ENCODE results near the gene VAT1L. TPM values are rescaled to one million over a fixed set of nuclear protein-coding genes. Genes with fewer than 3 reads are reported as not detected.

The VAT1L gene
- total RNA-seq, 1 experiment from 2014 or later, result 33.8 TPM

DNA sequence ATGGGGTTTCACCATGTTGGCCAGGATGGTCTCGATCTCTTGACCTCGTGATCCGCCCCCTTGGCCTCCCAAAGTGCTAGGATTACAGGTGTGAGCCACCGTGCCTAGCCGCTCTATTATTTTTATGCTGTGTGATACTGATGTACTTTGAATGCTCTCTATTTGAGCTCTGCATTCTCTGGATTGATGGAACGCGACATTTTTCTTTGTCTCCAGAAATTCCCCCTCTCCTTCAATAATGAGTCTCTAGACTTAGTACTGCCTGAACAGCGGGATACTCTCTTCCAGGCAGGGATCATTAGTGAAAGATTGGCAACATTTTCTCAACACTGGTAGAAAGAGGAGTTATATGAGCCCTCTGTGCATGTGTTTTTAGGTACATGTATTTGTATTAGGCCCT, 140.6 kb downstream of the VAT1L start:
- H4K91ac ChIP-seq (ENCODE audit: insufficient read length, low read depth, low read length), result no peak overlapping the region
- Mint-ChIP-seq H3K36me3 (ENCODE audit: insufficient read depth in 1 of 3, low read depth in 3 of 3) (peaks cover 7 to 12% (median 12%) of the 10 kb centered on the region in 3 experiments), H3K27me3 (ENCODE audit: low read depth) (no peaks in the 10 kb centered on the region; the same call in 1 of the 2 replicates), H3K27ac (no peak overlapping the region), H3K4me3 (no peak overlapping the region), H3K9me3 (no peaks in the 10 kb centered on the region), H3K4me1 (peaks cover 13 to 17% of the 10 kb centered on the region in 2 experiments)
- TF ChIP-seq, protein P1, sequence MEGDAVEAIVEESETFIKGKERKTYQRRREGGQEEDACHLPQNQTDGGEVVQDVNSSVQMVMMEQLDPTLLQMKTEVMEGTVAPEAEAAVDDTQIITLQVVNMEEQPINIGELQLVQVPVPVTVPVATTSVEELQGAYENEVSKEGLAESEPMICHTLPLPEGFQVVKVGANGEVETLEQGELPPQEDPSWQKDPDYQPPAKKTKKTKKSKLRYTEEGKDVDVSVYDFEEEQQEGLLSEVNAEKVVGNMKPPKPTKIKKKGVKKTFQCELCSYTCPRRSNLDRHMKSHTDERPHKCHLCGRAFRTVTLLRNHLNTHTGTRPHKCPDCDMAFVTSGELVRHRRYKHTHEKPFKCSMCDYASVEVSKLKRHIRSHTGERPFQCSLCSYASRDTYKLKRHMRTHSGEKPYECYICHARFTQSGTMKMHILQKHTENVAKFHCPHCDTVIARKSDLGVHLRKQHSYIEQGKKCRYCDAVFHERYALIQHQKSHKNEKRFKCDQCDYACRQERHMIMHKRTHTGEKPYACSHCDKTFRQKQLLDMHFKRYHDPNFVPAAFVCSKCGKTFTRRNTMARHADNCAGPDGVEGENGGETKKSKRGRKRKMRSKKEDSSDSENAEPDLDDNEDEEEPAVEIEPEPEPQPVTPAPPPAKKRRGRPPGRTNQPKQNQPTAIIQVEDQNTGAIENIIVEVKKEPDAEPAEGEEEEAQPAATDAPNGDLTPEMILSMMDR (conservative IDR thresholded peaks at IDR 0.05), result no peak
- H3K4me2 ChIP-seq (ENCODE audit: insufficient read depth, insufficient read length, low read length), result no peak overlapping the region
- no CpG with 5 or more reads among the region's 8 CpGs for WGBS (ENCODE audit: extremely low coverage, insufficient read length, low lambda C conversion rate)
- H2BK5ac ChIP-seq (ENCODE audit: insufficient read length, low read length), result no peak overlapping the region
- H2AK5ac ChIP-seq (ENCODE audit: insufficient read length, low read length), result no peak overlapping the region
- no peak overlapping the region for H3K27ac ChIP-seq (ENCODE audit: insufficient read length, low read depth, low read length)
- no peaks in the 10 kb centered on the region for H3K9me3 ChIP-seq (ENCODE audit: control insufficient read depth, low read depth, low read length)
- H2BK20ac ChIP-seq (ENCODE audit: low read depth, low read length, poor library complexity, severe bottlenecking), result no peak overlapping the region
- H2AFZ ChIP-seq (ENCODE audit: low read length), result no peak overlapping the region
- H3K4ac ChIP-seq (ENCODE audit: low read depth, low read length), result no peak overlapping the region
- no peak overlapping the region for H3K56ac ChIP-seq (ENCODE audit: insufficient read length, low read depth, low read length)
- no peaks in the 10 kb centered on the region for H4K20me1 ChIP-seq (ENCODE audit: control insufficient read depth, insufficient read depth, insufficient read length)
- H3K27me3 ChIP-seq (ENCODE audit: insufficient read depth, low read length), result no peaks in the 10 kb centered on the region
- no peak overlapping the region for H2BK15ac ChIP-seq (ENCODE audit: low read depth, low read length)
- no peak overlapping the region for H3K9ac ChIP-seq (ENCODE audit: extremely low read depth, insufficient read length, low read length)
- H4K8ac ChIP-seq (replicated peaks; ENCODE audit: insufficient read length, low read depth, low read length), result no peak overlapping the region
- no peak overlapping the region for H4K5ac ChIP-seq (ENCODE audit: insufficient read length, low read depth, low read length)
- no peaks in the 10 kb centered on the region for H3K4me1 ChIP-seq (ENCODE audit: insufficient read depth, low read length)
- no peak overlapping the region for H3K18ac ChIP-seq (ENCODE audit: insufficient read length, low read depth, low read length)
- H3T11ph ChIP-seq (ENCODE audit: low read length), result no peak overlapping the region
- no peak overlapping the region for H2BK120ac ChIP-seq (ENCODE audit: low read depth, low read length, poor library complexity, severe bottlenecking)
- no peaks in the 10 kb centered on the region for H3K79me2 ChIP-seq (ENCODE audit: insufficient read depth, low read length)
- H3K79me1 ChIP-seq (ENCODE audit: insufficient read depth, low read depth, low read length, poor library complexity, severe bottlenecking), result no peaks in the 10 kb centered on the region
- H3K23ac ChIP-seq (ENCODE audit: insufficient read length, low read depth, low read length), result no peak overlapping the region
- DNase-seq, result no peak
- H3K14ac ChIP-seq (ENCODE audit: insufficient read depth, low read length), result no peak overlapping the region
- H3K23me2 ChIP-seq (ENCODE audit: insufficient read length, low read depth, low read length, poor library complexity, severe bottlenecking), result peaks cover 2% of the 10 kb centered on the region
- H2BK12ac ChIP-seq (ENCODE audit: insufficient read length, low read depth, low read length), result no peak overlapping the region

Data from H9 (cell line).